Nephron progenitor cell (in vitro differentiated cells): ENCODE results near the gene EBF4.
"Not testable (repeated sequence)": the region's sequence is repeated elsewhere in the genome, so short reads cannot be mapped to it uniquely, and the experiment has no call there.

ENCODE experiments used
- DNase-seq: peaks from one replicate; pipeline ENCODE4 v3.0.0; 2021
- H3K27ac Mint-ChIP-seq: 2 replicates; pipeline ENCODE4 v1.8.0; 2021; ENCODE audit warnings: mild to moderate bottlenecking, moderate library complexity, mixed read lengths
- H3K27me3 Mint-ChIP-seq: 2 replicates; pipeline ENCODE4 v1.8.0; 2021; ENCODE audit warnings: mild to moderate bottlenecking, low read depth, mixed read lengths; ENCODE audit not compliant: poor library complexity
- H3K36me3 Mint-ChIP-seq: 2 replicates; pipeline ENCODE4 v1.8.0; 2021; ENCODE audit warnings: low read depth, mixed read lengths
- H3K4me1 Mint-ChIP-seq: 2 replicates; pipeline ENCODE4 v1.8.0; 2021; ENCODE audit warnings: mixed read lengths
- H3K4me3 Mint-ChIP-seq: 2 replicates; pipeline ENCODE4 v1.8.0; 2021; ENCODE audit warnings: mild to moderate bottlenecking, moderate library complexity, mixed read lengths
- H3K9me3 Mint-ChIP-seq: 2 replicates; pipeline ENCODE4 v1.8.0; 2021; ENCODE audit warnings: mild to moderate bottlenecking, moderate library complexity, mixed read lengths
- TF ChIP-seq, protein P1 (sequence below): fragments of 200-600 bp; sonication (generic); IDR thresholded peaks from 2 replicates; pipeline ENCODE4 v1.5.0; 2021; ENCODE audit warnings: antibody characterized with exemption

EBF4 gene

DNA sequence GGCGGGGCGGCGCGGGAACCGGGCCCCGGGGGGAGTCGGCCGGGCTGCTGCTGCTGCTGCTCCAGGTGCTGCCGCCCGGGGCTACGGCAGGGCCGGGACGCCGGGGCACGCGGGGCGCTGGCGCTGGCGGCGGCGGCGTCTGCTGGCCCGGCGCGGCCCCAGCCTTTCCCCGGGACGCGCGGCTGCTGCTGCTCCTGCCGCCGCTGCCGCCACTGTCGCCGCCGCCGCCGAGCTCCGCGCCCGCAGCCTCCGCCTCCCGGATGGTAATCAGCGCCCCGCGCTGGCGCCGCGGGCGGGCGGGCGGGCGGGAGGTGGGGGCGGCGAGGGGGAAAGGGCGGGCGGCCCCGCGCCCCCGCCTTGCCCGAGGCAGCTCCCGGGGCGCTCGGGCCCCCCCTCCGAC, 306 bp downstream of the EBF4 start:
- Mint-ChIP-seq H3K9me3 (peaks cover 6% of the 10 kb centered on the region), H3K27ac (no peak overlapping the region), H3K36me3 (no peaks in the 10 kb centered on the region), H3K4me3 (no peak overlapping the region), H3K27me3 (peaks cover 87% of the 10 kb centered on the region), H3K4me1 (peaks cover 47% of the 10 kb centered on the region)
- TF ChIP-seq, protein P1, sequence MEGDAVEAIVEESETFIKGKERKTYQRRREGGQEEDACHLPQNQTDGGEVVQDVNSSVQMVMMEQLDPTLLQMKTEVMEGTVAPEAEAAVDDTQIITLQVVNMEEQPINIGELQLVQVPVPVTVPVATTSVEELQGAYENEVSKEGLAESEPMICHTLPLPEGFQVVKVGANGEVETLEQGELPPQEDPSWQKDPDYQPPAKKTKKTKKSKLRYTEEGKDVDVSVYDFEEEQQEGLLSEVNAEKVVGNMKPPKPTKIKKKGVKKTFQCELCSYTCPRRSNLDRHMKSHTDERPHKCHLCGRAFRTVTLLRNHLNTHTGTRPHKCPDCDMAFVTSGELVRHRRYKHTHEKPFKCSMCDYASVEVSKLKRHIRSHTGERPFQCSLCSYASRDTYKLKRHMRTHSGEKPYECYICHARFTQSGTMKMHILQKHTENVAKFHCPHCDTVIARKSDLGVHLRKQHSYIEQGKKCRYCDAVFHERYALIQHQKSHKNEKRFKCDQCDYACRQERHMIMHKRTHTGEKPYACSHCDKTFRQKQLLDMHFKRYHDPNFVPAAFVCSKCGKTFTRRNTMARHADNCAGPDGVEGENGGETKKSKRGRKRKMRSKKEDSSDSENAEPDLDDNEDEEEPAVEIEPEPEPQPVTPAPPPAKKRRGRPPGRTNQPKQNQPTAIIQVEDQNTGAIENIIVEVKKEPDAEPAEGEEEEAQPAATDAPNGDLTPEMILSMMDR: no peak
- peak; percentile 58 for DNase-seq

DNA sequence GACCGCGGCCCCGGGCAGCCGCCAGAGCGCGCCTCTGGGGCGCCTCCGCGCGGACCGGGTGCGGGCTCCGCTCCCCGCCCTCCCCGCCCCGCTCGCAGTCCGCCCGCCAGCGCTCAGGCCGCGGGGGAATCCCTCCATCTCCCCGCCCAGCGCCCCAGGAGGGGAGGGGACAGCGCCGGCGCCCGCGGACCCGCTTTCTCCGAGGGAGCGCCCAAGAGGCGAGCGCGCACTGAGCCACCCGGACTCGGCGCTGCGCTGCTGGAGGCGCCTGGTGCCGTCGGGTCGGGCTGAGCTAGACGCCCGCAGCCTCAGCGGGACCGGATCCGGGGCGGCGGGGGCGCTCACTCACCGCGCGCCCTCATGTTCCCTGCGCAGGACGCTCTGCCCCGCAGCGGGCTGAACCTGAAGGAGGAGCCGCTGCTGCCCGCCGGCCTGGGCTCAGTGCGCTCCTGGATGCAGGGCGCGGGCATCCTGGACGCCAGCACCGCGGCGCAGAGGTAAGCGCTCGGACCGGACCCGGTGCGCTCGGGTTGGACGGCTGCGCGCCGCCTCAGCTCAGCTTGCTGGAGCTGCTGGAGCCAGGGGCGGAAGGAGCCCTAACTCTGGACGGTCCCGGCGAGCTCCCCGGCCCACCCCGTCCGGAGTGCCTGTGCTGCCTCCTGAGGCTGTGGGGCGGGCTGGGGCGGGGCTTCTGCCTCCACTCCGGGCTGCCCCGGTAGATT, 867 bp downstream of the EBF4 start:
- no peaks in the 10 kb centered on the region for H3K36me3 Mint-ChIP-seq
- TF ChIP-seq, protein P1: no peak
- DNase-seq: peak; percentile 67
- H3K27me3 Mint-ChIP-seq: peaks cover 85% of the 10 kb centered on the region
- H3K4me1 Mint-ChIP-seq: peaks cover 41% of the 10 kb centered on the region
- H3K9me3 Mint-ChIP-seq: peaks cover 6% of the 10 kb centered on the region
- H3K4me3 Mint-ChIP-seq: peak overlapping the region; percentile 57
- H3K27ac Mint-ChIP-seq: no peak overlapping the region

DNA sequence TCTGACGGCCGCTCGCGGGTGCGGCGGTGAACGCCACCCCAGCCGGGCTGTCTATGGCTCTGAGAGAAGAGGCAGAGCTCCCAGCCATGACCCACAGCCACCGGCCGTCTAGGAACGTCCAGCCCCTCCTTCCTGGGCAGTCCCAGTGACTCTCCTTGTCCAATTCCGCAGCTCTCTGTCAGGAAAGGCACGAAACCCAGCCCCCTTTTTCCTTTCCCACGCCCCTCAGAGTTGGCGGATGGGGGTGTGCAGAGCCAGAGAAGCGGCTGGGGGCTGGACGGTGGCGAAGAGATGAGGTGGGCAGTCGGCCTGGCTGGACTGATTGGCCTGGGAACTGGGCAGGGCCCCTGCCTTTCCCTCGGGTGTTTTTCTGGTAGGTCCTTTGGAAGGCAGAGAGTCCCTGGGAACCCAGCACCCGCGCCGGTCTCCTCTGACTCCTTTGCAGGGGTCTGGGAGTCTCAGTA, 1.5 kb downstream of the EBF4 start:
- DNase-seq: peak; percentile 49
- TF ChIP-seq, protein P1: no peak
- no peaks in the 10 kb centered on the region for H3K36me3 Mint-ChIP-seq
- H3K9me3 Mint-ChIP-seq: peaks cover 6% of the 10 kb centered on the region
- peaks cover 39% of the 10 kb centered on the region for H3K4me1 Mint-ChIP-seq
- peaks cover 85% of the 10 kb centered on the region for H3K27me3 Mint-ChIP-seq
- H3K27ac Mint-ChIP-seq: no peak overlapping the region
- peak overlapping the region; percentile 57 for H3K4me3 Mint-ChIP-seq

DNA sequence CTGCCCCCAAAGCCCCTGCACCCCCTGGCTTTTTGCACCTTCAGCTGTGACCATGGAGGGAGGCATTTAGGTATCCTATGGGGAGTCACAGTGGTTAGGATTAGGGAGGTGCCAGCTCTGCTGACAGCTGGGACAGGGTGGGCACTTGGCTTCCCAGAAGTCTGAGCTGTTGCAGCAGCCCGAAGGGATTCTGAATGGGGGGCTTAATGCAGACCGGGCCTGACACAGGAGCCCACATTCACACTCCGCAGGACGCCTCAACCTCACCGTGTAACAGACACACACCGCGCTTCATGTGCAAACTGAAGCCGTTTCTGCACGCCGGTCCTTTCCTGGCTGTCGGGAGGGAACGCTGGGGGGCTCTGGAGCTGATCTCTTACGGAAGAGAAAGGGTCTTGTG, 1.9 kb downstream of the EBF4 start:
- H3K27ac Mint-ChIP-seq: no peak overlapping the region
- DNase-seq: no peak
- H3K27me3 Mint-ChIP-seq: peaks cover 85% of the 10 kb centered on the region
- peaks cover 6% of the 10 kb centered on the region for H3K9me3 Mint-ChIP-seq
- H3K4me3 Mint-ChIP-seq: peak overlapping the region; percentile 60
- TF ChIP-seq, protein P1: no peak
- H3K4me1 Mint-ChIP-seq: peaks cover 35% of the 10 kb centered on the region
- H3K36me3 Mint-ChIP-seq: no peaks in the 10 kb centered on the region

DNA sequence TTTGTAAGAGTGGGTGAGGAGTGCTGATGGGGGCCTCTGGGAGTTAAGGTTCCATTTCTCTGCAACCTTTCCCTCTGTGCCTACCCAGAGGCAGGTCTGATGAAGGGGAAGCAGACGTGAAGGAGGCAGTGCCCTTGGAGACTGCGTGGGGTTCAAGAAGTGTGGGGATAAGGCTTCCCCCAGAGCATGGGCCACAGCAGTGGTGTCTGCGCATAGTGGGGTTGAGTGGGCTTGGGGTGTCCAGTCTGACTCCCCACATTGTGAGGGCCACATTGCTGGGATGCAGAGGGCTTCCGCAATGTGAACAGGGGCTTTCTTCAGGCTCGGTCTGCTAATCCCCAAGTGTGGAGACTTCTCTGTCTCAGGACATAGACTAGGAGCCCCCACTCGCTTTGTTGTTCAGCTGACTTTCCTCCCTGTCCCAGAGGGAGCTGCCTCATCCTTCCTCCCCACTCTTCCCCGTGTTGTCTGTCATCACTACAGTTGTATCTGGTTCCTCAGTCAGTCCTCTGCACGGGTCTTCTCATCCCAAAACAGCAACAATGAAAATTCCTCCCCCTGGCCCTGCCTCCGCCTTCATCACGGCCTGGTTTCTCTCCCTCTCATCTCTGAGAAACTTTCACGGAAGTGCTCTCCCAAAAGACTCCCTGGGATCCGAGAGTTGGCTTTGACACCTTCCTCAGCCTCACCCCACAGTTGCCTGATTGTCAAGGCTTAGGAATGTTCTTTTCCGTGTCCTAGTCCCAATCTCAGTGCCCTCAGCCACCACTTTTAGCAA, 2.8 kb downstream of the EBF4 start:
- Mint-ChIP-seq H3K27me3 (peaks cover 85% of the 10 kb centered on the region), H3K4me3 (peak overlapping the region; percentile 60)

DNA sequence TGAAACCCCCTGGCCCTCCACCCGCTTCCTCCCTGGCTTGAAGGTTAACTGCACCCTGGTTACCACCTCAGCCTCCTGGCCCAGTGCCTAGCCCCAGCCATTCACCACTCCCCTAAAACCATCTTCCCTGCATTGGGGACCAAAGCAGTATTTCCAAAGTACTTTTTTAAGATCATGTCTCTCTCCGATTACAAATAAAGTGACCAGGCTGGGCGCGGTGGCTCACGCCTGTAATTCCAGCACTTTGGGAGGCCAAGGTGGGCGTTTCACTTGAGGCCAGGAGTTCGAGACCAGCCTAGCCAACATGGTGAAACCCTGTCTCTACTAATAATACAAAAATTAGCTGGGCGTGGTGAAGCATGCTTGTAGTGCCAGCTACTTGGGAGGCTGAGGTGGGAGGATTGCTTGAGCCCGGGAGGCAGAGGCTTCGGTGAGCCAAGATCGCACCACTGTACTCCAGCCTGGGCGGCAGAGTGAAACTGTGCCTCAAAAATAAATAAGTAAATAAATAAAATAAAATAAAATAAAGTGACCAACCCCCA, 3.5 kb downstream of the EBF4 start:
- Mint-ChIP-seq H3K27me3 (peaks cover 85% of the 10 kb centered on the region), H3K4me3 (peak overlapping the region; percentile 32), H3K4me1 (peaks cover 32% of the 10 kb centered on the region)
- not testable (repeated sequence) for H3K9me3 Mint-ChIP-seq, DNase-seq, H3K27ac Mint-ChIP-seq, H3K36me3 Mint-ChIP-seq

More for the DNA sequence above, 2.8 kb downstream of the EBF4 start:
- H3K9me3 Mint-ChIP-seq: peaks cover 6% of the 10 kb centered on the region
- no peaks in the 10 kb centered on the region for H3K36me3 Mint-ChIP-seq
- no peak for DNase-seq
- no peak overlapping the region for H3K27ac Mint-ChIP-seq
- TF ChIP-seq, protein P1: no peak
- peaks cover 30% of the 10 kb centered on the region for H3K4me1 Mint-ChIP-seq
